ENCODE data around the gene SMYD3. TPM values are rescaled to one million over a fixed set of nuclear protein-coding genes. Genes with fewer than 3 reads are reported as not detected.

SMYD3 gene
- total and polyA plus RNA-seq, 2 of the 13 experiments (the other 11 are each of a cell fraction or from before 2014, with no cell fraction given): 27.7 to 35.8 TPM

- TF ChIP-seq MAX (IDR thresholded peaks at IDR 0.05) (peak; percentile 53; the same call in 1 of the 2 replicates), ELF3 (CRISPR knock-in tag; IDR thresholded peaks at IDR 0.05) (0 out of 2 replicates have a peak, but pooled peaks have one; percentile 20), ZNF740 (CRISPR knock-in tag; IDR thresholded peaks at IDR 0.05) (no peak), KAT8 (CRISPR knock-in tag; IDR thresholded peaks at IDR 0.05) (peak; percentile 54; the same call in 1 of the 2 replicates), NR2F1 (CRISPR knock-in tag; IDR thresholded peaks at IDR 0.05) (peak in 1 of 2 experiments; percentile 47; a peak in 1 of 4 replicates), NR2F6 (IDR thresholded peaks at IDR 0.05) (peak; percentile 57; the same call in 1 of the 2 replicates), NR2F6 (CRISPR knock-in tag; IDR thresholded peaks at IDR 0.05) (peak; percentile 56), FOXP1 (IDR thresholded peaks at IDR 0.05) (no peak), FOXP1 (CRISPR knock-in tag; IDR thresholded peaks at IDR 0.05) (peak; percentile 60; the same call in 1 of the 2 replicates), REL (CRISPR knock-in tag; conservative IDR thresholded peaks at IDR 0.05) (0 out of 2 replicates have a peak, but pooled peaks have one; percentile 8), BORCS8-MEF2B (CRISPR knock-in tag; IDR thresholded peaks at IDR 0.05) (peak; percentile 8; the same call in 1 of the 2 replicates), PATZ1 (CRISPR knock-in tag; IDR thresholded peaks at IDR 0.05) (peak; percentile 57; the same call in 1 of the 2 replicates), MEIS2 (CRISPR knock-in tag; IDR thresholded peaks at IDR 0.05) (0 out of 2 replicates have a peak, but pooled peaks have one; percentile 28), ATF4 (CRISPR knock-in tag; IDR thresholded peaks at IDR 0.05) (peak in 1 of 2 experiments; percentile 34; a peak in 1 of 4 replicates), PITX1 (CRISPR knock-in tag; IDR thresholded peaks at IDR 0.05) (0 out of 2 replicates have a peak, but pooled peaks have one; percentile 14), ZKSCAN8 (CRISPR knock-in tag; IDR thresholded peaks at IDR 0.05; ENCODE audit: borderline replicate concordance) (0 out of 2 replicates have a peak, but pooled peaks have one; percentile 53), RXRA (CRISPR knock-in tag; IDR thresholded peaks at IDR 0.05) (peak; percentile 61), CEBPB (IDR thresholded peaks at IDR 0.05; ENCODE audit: borderline replicate concordance, low read depth, low read length) (no peak), ZNF329 (CRISPR knock-in tag; IDR thresholded peaks at IDR 0.05; ENCODE audit: low read depth) (0 out of 2 replicates have a peak, but pooled peaks have one; percentile 62), KMT2A (CRISPR knock-in tag; IDR thresholded peaks at IDR 0.05) (peak; percentile 42; the same call in 1 of the 2 replicates), ZNF3 (CRISPR knock-in tag; IDR thresholded peaks at IDR 0.05) (no peak), ZNF674 (CRISPR knock-in tag; IDR thresholded peaks at IDR 0.05; ENCODE audit: low read depth) (no peak), BHLHE40 (IDR thresholded peaks at IDR 0.05; ENCODE audit: low read length) (peak; percentile 37; the same call in 1 of the 2 replicates), ZNF770 (CRISPR knock-in tag; IDR thresholded peaks at IDR 0.05) (no peak), TBX2 (CRISPR knock-in tag; IDR thresholded peaks at IDR 0.05; ENCODE audit: borderline replicate concordance) (peak; percentile 57; the same call in 1 of the 2 replicates), MIER3 (CRISPR knock-in tag; IDR thresholded peaks at IDR 0.05; ENCODE audit: borderline replicate concordance) (peak; percentile 29; the same call in 1 of the 2 replicates)
These were observed 287.5 kb downstream of the SMYD3 start (continued) for GRCh38 chr1:246219508-246220030.
